MM.1S (cell line): ENCODE results near the gene ATP1A2.

Experiments used
- DNase-seq: peaks from one replicate; pipeline ENCODE4 v3.0.0-alpha.2; 2015
- H2AFZ ChIP-seq: fragments of 300-600 bp; sonication (generic); 2 replicates; pipeline ENCODE4 v1.6.0; 2016; ENCODE audit warnings: antibody characterized with exemption, low read length
- H3F3A ChIP-seq: fragments of 300-600 bp; sonication (generic); 2 replicates; pipeline ENCODE4 v1.6.1; 2016; ENCODE audit warnings: mild to moderate bottlenecking, antibody characterized with exemption, low read length, moderate library complexity, mixed read lengths; ENCODE audit not compliant: insufficient read depth
- H3K27ac ChIP-seq: fragments of 300-600 bp; sonication (generic); 2 replicates; pipeline ENCODE4 v1.5.1; 2016; ENCODE audit warnings: mild to moderate bottlenecking, low read length
- H3K27me3 ChIP-seq: fragments of 300-600 bp; sonication (generic); replicated peaks from 2 replicates; pipeline ENCODE4 v1.6.0; 2016; ENCODE audit warnings: low read length; ENCODE audit not compliant: insufficient read depth
- H3K36me3 ChIP-seq: fragments of 300-600 bp; sonication (generic); replicated peaks from 2 replicates; pipeline ENCODE4 v1.6.1; 2016; ENCODE audit warnings: mild to moderate bottlenecking, low read length, mixed read lengths; ENCODE audit not compliant: insufficient read depth
- H3K4me1 ChIP-seq: fragments of 300-600 bp; sonication (generic); 2 replicates; pipeline ENCODE4 v1.6.1; 2016; ENCODE audit warnings: low read length, mixed read lengths
- H3K4me2 ChIP-seq: fragments of 300-600 bp; sonication (generic); 2 replicates; pipeline ENCODE4 v1.6.0; 2016; ENCODE audit warnings: low read depth, low read length
- H3K4me3 ChIP-seq: fragments of 300-600 bp; sonication (generic); 2 replicates; pipeline ENCODE4 v1.5.1; 2016; ENCODE audit warnings: low read length, mixed read lengths
- H3K79me2 ChIP-seq: fragments of 300-600 bp; sonication (generic); 2 replicates; pipeline ENCODE4 v1.6.1; 2016; ENCODE audit warnings: mixed run types, low read length, mixed read lengths
- H3K9ac ChIP-seq: fragments of 300-600 bp; sonication (generic); 2 replicates; pipeline ENCODE4 v1.6.1; 2016; ENCODE audit warnings: low read length, mixed read lengths
- H3K9me2 ChIP-seq: fragments of 300-600 bp; sonication (generic); replicated peaks from 2 replicates; pipeline ENCODE4 v1.6.1; 2016; ENCODE audit warnings: mild to moderate bottlenecking, low read length, mixed read lengths; ENCODE audit not compliant: insufficient read depth
- H3K9me3 ChIP-seq: fragments of 300-600 bp; sonication (generic); replicated peaks from 2 replicates; pipeline ENCODE4 v1.6.1; 2016; ENCODE audit warnings: mild to moderate bottlenecking, low read length, mixed read lengths; ENCODE audit not compliant: insufficient read depth
- H4K20me1 ChIP-seq: fragments of 300-600 bp; sonication (generic); 2 replicates; pipeline ENCODE4 v1.6.1; 2016; ENCODE audit warnings: mild to moderate bottlenecking, low read length, moderate library complexity, mixed read lengths; ENCODE audit not compliant: insufficient read depth
- EZH2 ChIP-seq: fragments of 300-600 bp; sonication (generic); optimal IDR thresholded peaks from 2 replicates; pipeline ENCODE3; 2017; ENCODE audit warnings: low read depth, mild to moderate bottlenecking, antibody characterized with exemption, low read length, mixed read lengths
- EZH2phosphoT487 ChIP-seq: fragments of 300-600 bp; sonication (generic); IDR thresholded peaks from 2 replicates; pipeline ENCODE4 v1.6.1; 2018; ENCODE audit warnings: antibody characterized with exemption, low read length
- TF ChIP-seq, protein P1 (sequence below): fragments of 300-600 bp; sonication (generic); IDR thresholded peaks from 2 replicates; pipeline ENCODE4 v1.5.1; 2016; ENCODE audit warnings: antibody characterized with exemption, low read length, mixed read lengths

Gene ATP1A2

GRCh38 chr1:160096274-160097116, 19.1 kb upstream of the ATP1A2 start:
- no peak overlapping the region for H3K4me3 ChIP-seq
- no peak overlapping the region for H2AFZ ChIP-seq
- no peaks in the 10 kb centered on the region for H4K20me1 ChIP-seq
- DNase-seq, result no peak
- H3K9me3 ChIP-seq, result no peaks in the 10 kb centered on the region
- H3K27ac ChIP-seq, result no peak overlapping the region
- no peaks in the 10 kb centered on the region for H3K36me3 ChIP-seq
- no peak overlapping the region for H3K9ac ChIP-seq
- peak overlapping the region; percentile 93; the same call in 1 of the 2 replicates for H3K4me2 ChIP-seq
- no peaks in the 10 kb centered on the region for H3K9me2 ChIP-seq
- H3K4me1 ChIP-seq, result peaks cover 32% of the 10 kb centered on the region
- H3K27me3 ChIP-seq, result no peaks in the 10 kb centered on the region
- no peak for TF ChIP-seq EZH2phosphoT487
- TF ChIP-seq EZH2, result no peak
- TF ChIP-seq, protein P1, sequence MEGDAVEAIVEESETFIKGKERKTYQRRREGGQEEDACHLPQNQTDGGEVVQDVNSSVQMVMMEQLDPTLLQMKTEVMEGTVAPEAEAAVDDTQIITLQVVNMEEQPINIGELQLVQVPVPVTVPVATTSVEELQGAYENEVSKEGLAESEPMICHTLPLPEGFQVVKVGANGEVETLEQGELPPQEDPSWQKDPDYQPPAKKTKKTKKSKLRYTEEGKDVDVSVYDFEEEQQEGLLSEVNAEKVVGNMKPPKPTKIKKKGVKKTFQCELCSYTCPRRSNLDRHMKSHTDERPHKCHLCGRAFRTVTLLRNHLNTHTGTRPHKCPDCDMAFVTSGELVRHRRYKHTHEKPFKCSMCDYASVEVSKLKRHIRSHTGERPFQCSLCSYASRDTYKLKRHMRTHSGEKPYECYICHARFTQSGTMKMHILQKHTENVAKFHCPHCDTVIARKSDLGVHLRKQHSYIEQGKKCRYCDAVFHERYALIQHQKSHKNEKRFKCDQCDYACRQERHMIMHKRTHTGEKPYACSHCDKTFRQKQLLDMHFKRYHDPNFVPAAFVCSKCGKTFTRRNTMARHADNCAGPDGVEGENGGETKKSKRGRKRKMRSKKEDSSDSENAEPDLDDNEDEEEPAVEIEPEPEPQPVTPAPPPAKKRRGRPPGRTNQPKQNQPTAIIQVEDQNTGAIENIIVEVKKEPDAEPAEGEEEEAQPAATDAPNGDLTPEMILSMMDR, result no peak
- peaks cover 7% of the 10 kb centered on the region; the same call in 1 of the 2 replicates for H3F3A ChIP-seq
- H3K79me2 ChIP-seq, result peaks cover 23% of the 10 kb centered on the region

DNA sequence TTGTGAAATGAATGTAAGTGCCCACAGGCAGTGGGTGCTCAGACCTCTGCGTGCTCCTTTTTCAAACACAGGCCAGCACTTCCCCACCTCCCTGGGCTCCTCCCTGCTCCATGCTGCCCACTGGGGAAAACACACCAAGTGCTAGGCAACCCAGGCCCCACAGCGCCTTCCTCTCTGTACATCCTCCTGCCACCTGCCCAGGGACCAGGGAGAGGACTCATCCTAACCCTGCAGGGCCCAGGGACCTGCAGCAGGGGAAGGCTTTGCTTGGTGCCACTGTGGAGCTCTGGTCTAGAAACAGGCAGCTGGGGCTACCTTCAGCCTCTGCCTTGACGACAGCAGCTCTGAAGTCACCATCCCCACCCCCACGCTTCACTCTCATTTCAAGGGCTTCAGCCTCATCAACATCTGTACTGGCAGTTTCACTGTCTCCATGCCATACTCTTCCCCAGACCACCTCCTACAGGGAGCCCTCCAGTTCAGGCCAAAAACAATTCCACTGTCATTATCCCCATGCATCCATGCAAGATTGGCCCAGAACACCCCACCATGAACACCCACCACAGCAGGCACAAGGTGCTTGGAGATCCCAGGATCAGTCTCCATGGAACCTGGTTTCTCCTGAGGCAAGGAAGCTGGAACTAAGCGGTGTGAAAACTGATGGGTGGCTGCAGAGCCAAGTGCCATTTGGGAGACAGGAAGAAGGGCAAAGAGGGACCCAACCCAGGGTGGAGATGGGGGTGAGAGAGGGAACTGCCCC, 18.2 kb upstream of the ATP1A2 start:
- Histone ChIP-seq H3K4me3 (peak overlapping the region; percentile 94), H3K9me2 (no peaks in the 10 kb centered on the region), H3K9ac (peak overlapping the region; percentile 83), H3K79me2 (peaks cover 23% of the 10 kb centered on the region), H3K27me3 (no peaks in the 10 kb centered on the region), H3K27ac (no peak overlapping the region), H3K4me2 (peak overlapping the region; percentile 93), H3F3A (peaks cover 7% of the 10 kb centered on the region; the same call in 1 of the 2 replicates), H4K20me1 (no peaks in the 10 kb centered on the region), H3K9me3 (no peaks in the 10 kb centered on the region), H3K4me1 (peaks cover 33% of the 10 kb centered on the region), H3K36me3 (no peaks in the 10 kb centered on the region), H2AFZ (peak overlapping the region; percentile 83; the same call in 1 of the 2 replicates)
- DNase-seq, result no peak
- TF ChIP-seq EZH2, result no peak
- no peak for TF ChIP-seq EZH2phosphoT487
- TF ChIP-seq, protein P1, result no peak

GRCh38 chr1:160097911-160098851, 17.4 kb upstream of the ATP1A2 start, which contains the start of gene IGSF8:
IGSF8 (minus strand) TSS chr1:160098619; CDS start chr1:160098472, 147 bp downstream.
- no peaks in the 10 kb centered on the region for H3K36me3 ChIP-seq
- H3K27ac ChIP-seq, result peak within 1 kb of the TSS; percentile 40; the same call in 1 of the 2 replicates

More at GRCh38 chr1:160097911-160098851, 17.4 kb upstream of the ATP1A2 start, which contains the start of gene IGSF8:
- Histone ChIP-seq H3F3A (peaks cover 7% of the 10 kb centered on the region; the same call in 1 of the 2 replicates), H3K4me1 (peaks cover 33% of the 10 kb centered on the region), H3K9me2 (no peaks in the 10 kb centered on the region), H3K79me2 (peaks cover 23% of the 10 kb centered on the region), H2AFZ (peak within 1 kb of the TSS; percentile 100), H3K4me2 (peak within 1 kb of the TSS; percentile 96), H3K27me3 (no peaks in the 10 kb centered on the region), H3K9ac (peak within 1 kb of the TSS; percentile 83), H4K20me1 (no peaks in the 10 kb centered on the region), H3K9me3 (no peaks in the 10 kb centered on the region), H3K4me3 (peak within 1 kb of the TSS; percentile 94)
- peak; percentile 94 for DNase-seq
- TF ChIP-seq, protein P1, result no peak
- TF ChIP-seq EZH2 (no peak), EZH2phosphoT487 (no peak)
